Measurements from ENCODE around the gene ADAP1.

The ADAP1 gene

GRCh38 chr7:894164-894867, 60.2 kb downstream of the ADAP1 start:
- no peak for DNase-seq (ENCODE audit: low spot score)

- DNase-seq (ENCODE audit: low spot score) = no peak
Measured at GRCh38 chr7:893686-894085, 60.8 kb downstream of the ADAP1 start.

GRCh38 chr7:892648-893593, 61.6 kb downstream of the ADAP1 start:
- DNase-seq (ENCODE audit: low spot score) = no peak

- no peak for DNase-seq (ENCODE audit: low spot score)
Measured at GRCh38 chr7:891805-892204, 62.7 kb downstream of the ADAP1 start.

GRCh38 chr7:891291-891690, 63.2 kb downstream of the ADAP1 start:
- DNase-seq (ENCODE audit: low spot score) = no peak

- no peak for DNase-seq (ENCODE audit: low spot score)
Measured at GRCh38 chr7:890868-891267, 63.6 kb downstream of the ADAP1 start.

GRCh38 chr7:889391-889790, 65.1 kb downstream of the ADAP1 start:
- DNase-seq (ENCODE audit: low spot score) = no peak

- no peak for DNase-seq (ENCODE audit: low spot score)
Measured at GRCh38 chr7:889025-889390, 65.5 kb downstream of the ADAP1 start.

- no peak for DNase-seq (ENCODE audit: low spot score)
Measured at GRCh38 chr7:888081-889024, 66.1 kb downstream of the ADAP1 start.

- DNase-seq (ENCODE audit: low spot score) = no peak
Measured at GRCh38 chr7:887488-887820, 67.0 kb downstream of the ADAP1 start.

GRCh38 chr7:886626-887487, 67.6 kb downstream of the ADAP1 start:
- no peak for DNase-seq (ENCODE audit: low spot score)

- DNase-seq (ENCODE audit: low spot score) = no peak
Measured at GRCh38 chr7:885893-886625, 68.4 kb downstream of the ADAP1 start.

- DNase-seq (ENCODE audit: low spot score) = no peak
Measured at GRCh38 chr7:885261-885892, 69.1 kb downstream of the ADAP1 start.

GRCh38 chr7:884191-885003, 70.1 kb downstream of the ADAP1 start:
- DNase-seq (ENCODE audit: low spot score) = no peak

- DNase-seq (ENCODE audit: low spot score) = no peak
Measured at GRCh38 chr7:883055-884021, 71.1 kb downstream of the ADAP1 start.

- no peak for DNase-seq (ENCODE audit: low spot score)
Measured at GRCh38 chr7:882336-883035, 72.0 kb downstream of the ADAP1 start.

GRCh38 chr7:881441-882234, 72.8 kb downstream of the ADAP1 start:
- DNase-seq (ENCODE audit: low spot score) = no peak
